Measurements from ENCODE around the gene PEX10. TPM values are rescaled to one million over a fixed set of nuclear protein-coding genes. Genes with fewer than 3 reads are reported as not detected.

The PEX10 gene
- total and polyA plus RNA-seq, 10 of the 15 experiments (the other 5 are each of a cell fraction or from before 2014, with no cell fraction given) = 0.24 to 24.9 (median 16.8) TPM; not detected in 1

- no peak for TF ChIP-seq ATF3 (IDR thresholded peaks at IDR 0.05; ENCODE audit: borderline replicate concordance, extremely low read depth, low read depth, low read length)
- no peak for TF ChIP-seq SRF (IDR thresholded peaks at IDR 0.05; ENCODE audit: low read depth in 2 of 2, low read length in 2 of 2)
Measured at GRCh38 chr1:2377751-2378440, 34.5 kb downstream of the PEX10 start (continued).

GRCh38 chr1:2376931-2377672 is 35.3 kb downstream of the PEX10 start:
- intact Hi-C loops (cut with micrococcal nuclease; ENCODE audit: unreplicated experiment) = no loop called here
- H3K4me1 ChIP-seq (ENCODE audit: control insufficient read depth, insufficient read depth, low read length) = peaks cover 10% of the 10 kb centered on the region
- no peak overlapping the region for H3K4me3 ChIP-seq
- in situ Hi-C loops (cut with MboI) = no loop called here
- H3K79me2 ChIP-seq (ENCODE audit: control insufficient read depth, insufficient read depth, low read length) = no peaks in the 10 kb centered on the region
- no peak overlapping the region for H3K9ac ChIP-seq (ENCODE audit: control insufficient read depth, insufficient read depth, low read length)
- 67% methylated on average over 25 of the region's 25 CpGs for WGBS (ENCODE audit: insufficient coverage, insufficient replicate concordance, low lambda C conversion rate, missing lambda C conversion rate)
- H3K27ac ChIP-seq (ENCODE audit: control insufficient read depth, insufficient read depth) = no peak overlapping the region
- ATAC-seq (no peak), DNase-seq (ENCODE audit: low read depth, low spot score) (no peak), FAIRE-seq (no peak)
- H3K36me3 ChIP-seq (ENCODE audit: control insufficient read depth in 2 of 2, insufficient read depth in 2 of 2, low read length in 1 of 2) = no peaks in the 10 kb centered on the region
- no peaks in the 10 kb centered on the region for H3K9me3 ChIP-seq (replicated peaks; ENCODE audit: control insufficient read depth, insufficient read depth, low read length)
- no peaks in the 10 kb centered on the region for H4K20me1 ChIP-seq (ENCODE audit: control insufficient read depth, insufficient read depth)
- SMC1A ChIA-PET (ENCODE audit: uncharacterized antibody, unreplicated experiment) = interaction anchor here (1.2 kb wide), 1 partner anchor 182 kb away, joined by 4 read pairs; the partner anchor contains the start of gene FAAP20
- H2AFZ ChIP-seq (ENCODE audit: control insufficient read depth, low read depth, low read length) = no peak overlapping the region
- CTCF ChIA-PET = interaction anchor here (1.2 kb wide), 1 partner anchor 182 kb away, joined by 3 read pairs; the partner anchor contains the start of gene FAAP20
- no peaks in the 10 kb centered on the region for H3K27me3 ChIP-seq (replicated peaks in 1 of 2; ENCODE audit: control insufficient read depth in 2 of 2, insufficient read depth in 2 of 2, low read length in 1 of 2)
- RAD21 ChIA-PET (ENCODE audit: unreplicated experiment) = interaction anchor here (0.7 kb wide), 1 partner anchor 182 kb away, joined by 3 read pairs; no protein-coding TSS in a partner anchor
- no peak overlapping the region for H3K4me2 ChIP-seq (ENCODE audit: control insufficient read depth, insufficient read depth)
- BruUV-seq (replicated peaks) = no TSS peak
- POLR2A ChIA-PET = interaction anchor here (0.5 kb wide), 1 partner anchor 171 kb away, joined by 4 read pairs; no protein-coding TSS in a partner anchor
- TF ChIP-seq E4F1 (IDR thresholded peaks at IDR 0.05; ENCODE audit: borderline replicate concordance, partially characterized antibody) = no peak
- TF ChIP-seq TBL1XR1 (IDR thresholded peaks at IDR 0.05; ENCODE audit: low read depth, low read length) = no peak
- no peak for TF ChIP-seq NFXL1 (IDR thresholded peaks at IDR 0.05; ENCODE audit: borderline replicate concordance)
- TF ChIP-seq TARDBP (IDR thresholded peaks at IDR 0.05; ENCODE audit: borderline replicate concordance) = no peak
- TF ChIP-seq HDAC6 (IDR thresholded peaks at IDR 0.05; ENCODE audit: unreplicated experiment) = no peak
- no peak for TF ChIP-seq CBX5 (IDR thresholded peaks at IDR 0.05; ENCODE audit: low read depth)
- TF ChIP-seq SREBF1 (IDR thresholded peaks at IDR 0.05; ENCODE audit: low read length) = no peak
- TF ChIP-seq PRDM15 (CRISPR knock-in tag; IDR thresholded peaks at IDR 0.05) = no peak
- no peak for TF ChIP-seq PBX3 (IDR thresholded peaks at IDR 0.05; ENCODE audit: insufficient replicate concordance, low read depth, low read length)
